ENCODE measurements around the gene RNF144A. TPM values are rescaled to one million over a fixed set of nuclear protein-coding genes. Genes with fewer than 3 reads are reported as not detected.

RNF144A gene
- polyA plus RNA-seq, 1 of the 3 experiments (the other 2 are of a cell fraction): 15.6 TPM

DNA sequence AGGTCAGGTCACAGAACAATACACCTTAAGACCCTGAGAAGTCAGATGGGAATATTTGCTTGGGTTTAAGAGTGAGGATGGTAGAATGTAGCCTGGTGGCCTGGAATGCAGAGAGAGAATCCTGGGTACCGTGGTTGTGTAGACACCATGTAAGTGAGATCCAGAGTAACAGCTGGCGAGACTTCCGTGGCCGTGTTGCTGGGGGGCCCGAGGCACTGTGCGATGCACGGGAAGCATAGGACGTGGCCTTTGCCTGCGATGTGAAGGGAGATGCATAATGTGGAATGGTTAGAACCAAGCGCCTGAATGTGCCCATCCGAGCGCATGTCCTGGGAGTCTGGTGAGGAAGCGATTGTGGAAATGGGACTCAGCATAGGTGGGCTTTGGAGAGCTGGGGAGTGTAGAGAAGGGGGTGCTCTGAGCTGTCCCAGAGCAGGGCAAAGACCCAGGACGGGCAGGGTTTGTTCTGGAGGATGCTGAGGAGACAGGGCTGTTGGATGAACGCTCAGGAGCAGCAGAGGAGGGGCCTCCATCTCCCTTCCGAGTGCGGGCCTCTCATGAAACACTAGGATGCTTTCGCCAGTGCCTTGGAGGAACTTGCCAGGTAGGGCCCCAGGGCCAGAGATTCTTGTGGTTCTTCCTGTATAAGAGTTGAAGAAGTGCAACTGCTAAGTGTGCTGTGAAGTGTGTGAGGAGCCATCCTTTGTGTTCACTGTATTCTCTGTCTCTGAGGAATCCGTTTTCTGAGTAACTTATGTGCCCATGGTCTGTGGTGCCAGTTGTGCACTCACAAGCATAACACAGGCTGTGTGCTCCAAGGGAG, 7.1 kb downstream of the RNF144A start:
- ChIA-PET POLR2A (no interaction called here), CTCF (interaction anchor here (0.8 to 25.9 kb wide), 5 partner anchors 13 to 120 kb away, joined by 3 to 437 read pairs (median 3); no protein-coding TSS in a partner anchor)
- H3K27me3 ChIP-seq (ENCODE audit: insufficient read depth): no peaks in the 10 kb centered on the region
- peaks cover 67% of the 10 kb centered on the region for H4K20me1 ChIP-seq (ENCODE audit: insufficient read depth)
- H3F3A ChIP-seq (replicated peaks; ENCODE audit: insufficient read depth): no peaks in the 10 kb centered on the region
- TF ChIP-seq, protein P1, sequence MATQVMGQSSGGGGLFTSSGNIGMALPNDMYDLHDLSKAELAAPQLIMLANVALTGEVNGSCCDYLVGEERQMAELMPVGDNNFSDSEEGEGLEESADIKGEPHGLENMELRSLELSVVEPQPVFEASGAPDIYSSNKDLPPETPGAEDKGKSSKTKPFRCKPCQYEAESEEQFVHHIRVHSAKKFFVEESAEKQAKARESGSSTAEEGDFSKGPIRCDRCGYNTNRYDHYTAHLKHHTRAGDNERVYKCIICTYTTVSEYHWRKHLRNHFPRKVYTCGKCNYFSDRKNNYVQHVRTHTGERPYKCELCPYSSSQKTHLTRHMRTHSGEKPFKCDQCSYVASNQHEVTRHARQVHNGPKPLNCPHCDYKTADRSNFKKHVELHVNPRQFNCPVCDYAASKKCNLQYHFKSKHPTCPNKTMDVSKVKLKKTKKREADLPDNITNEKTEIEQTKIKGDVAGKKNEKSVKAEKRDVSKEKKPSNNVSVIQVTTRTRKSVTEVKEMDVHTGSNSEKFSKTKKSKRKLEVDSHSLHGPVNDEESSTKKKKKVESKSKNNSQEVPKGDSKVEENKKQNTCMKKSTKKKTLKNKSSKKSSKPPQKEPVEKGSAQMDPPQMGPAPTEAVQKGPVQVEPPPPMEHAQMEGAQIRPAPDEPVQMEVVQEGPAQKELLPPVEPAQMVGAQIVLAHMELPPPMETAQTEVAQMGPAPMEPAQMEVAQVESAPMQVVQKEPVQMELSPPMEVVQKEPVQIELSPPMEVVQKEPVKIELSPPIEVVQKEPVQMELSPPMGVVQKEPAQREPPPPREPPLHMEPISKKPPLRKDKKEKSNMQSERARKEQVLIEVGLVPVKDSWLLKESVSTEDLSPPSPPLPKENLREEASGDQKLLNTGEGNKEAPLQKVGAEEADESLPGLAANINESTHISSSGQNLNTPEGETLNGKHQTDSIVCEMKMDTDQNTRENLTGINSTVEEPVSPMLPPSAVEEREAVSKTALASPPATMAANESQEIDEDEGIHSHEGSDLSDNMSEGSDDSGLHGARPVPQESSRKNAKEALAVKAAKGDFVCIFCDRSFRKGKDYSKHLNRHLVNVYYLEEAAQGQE (IDR thresholded peaks at IDR 0.05; ENCODE audit: low read depth, low read length): no peak
- TF ChIP-seq FOXM1 (IDR thresholded peaks at IDR 0.05; ENCODE audit: low read depth) (no peak), SMC3 (IDR thresholded peaks at IDR 0.05; ENCODE audit: low read depth, low read length) (no peak), POLR2AphosphoS5 (IDR thresholded peaks at IDR 0.05; ENCODE audit: low read depth, low read length) (no peak), RCOR1 (IDR thresholded peaks at IDR 0.05; ENCODE audit: low read length) (no peak), GATA2 (CRISPR knock-in tag; IDR thresholded peaks at IDR 0.05) (no peak), TEAD4 (IDR thresholded peaks at IDR 0.05; ENCODE audit: borderline replicate concordance, insufficient read depth) (no peak), MEF2A (IDR thresholded peaks at IDR 0.05; ENCODE audit: borderline replicate concordance, low read depth) (no peak), RXRA (IDR thresholded peaks at IDR 0.05; ENCODE audit: borderline replicate concordance, low read depth) (no peak), CHD2 (IDR thresholded peaks at IDR 0.05; ENCODE audit: low read length, partially characterized antibody) (no peak), FOXJ3 (CRISPR knock-in tag; IDR thresholded peaks at IDR 0.05) (no peak)
- TF ChIP-seq, protein P2, sequence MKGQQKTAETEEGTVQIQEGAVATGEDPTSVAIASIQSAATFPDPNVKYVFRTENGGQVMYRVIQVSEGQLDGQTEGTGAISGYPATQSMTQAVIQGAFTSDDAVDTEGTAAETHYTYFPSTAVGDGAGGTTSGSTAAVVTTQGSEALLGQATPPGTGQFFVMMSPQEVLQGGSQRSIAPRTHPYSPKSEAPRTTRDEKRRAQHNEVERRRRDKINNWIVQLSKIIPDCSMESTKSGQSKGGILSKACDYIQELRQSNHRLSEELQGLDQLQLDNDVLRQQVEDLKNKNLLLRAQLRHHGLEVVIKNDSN (IDR thresholded peaks at IDR 0.05; ENCODE audit: borderline replicate concordance, low read depth): no peak
- TF ChIP-seq, protein P3, sequence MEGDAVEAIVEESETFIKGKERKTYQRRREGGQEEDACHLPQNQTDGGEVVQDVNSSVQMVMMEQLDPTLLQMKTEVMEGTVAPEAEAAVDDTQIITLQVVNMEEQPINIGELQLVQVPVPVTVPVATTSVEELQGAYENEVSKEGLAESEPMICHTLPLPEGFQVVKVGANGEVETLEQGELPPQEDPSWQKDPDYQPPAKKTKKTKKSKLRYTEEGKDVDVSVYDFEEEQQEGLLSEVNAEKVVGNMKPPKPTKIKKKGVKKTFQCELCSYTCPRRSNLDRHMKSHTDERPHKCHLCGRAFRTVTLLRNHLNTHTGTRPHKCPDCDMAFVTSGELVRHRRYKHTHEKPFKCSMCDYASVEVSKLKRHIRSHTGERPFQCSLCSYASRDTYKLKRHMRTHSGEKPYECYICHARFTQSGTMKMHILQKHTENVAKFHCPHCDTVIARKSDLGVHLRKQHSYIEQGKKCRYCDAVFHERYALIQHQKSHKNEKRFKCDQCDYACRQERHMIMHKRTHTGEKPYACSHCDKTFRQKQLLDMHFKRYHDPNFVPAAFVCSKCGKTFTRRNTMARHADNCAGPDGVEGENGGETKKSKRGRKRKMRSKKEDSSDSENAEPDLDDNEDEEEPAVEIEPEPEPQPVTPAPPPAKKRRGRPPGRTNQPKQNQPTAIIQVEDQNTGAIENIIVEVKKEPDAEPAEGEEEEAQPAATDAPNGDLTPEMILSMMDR (IDR thresholded peaks at IDR 0.05): no peak
- no peak for DNase-seq
- no peak overlapping the region for H3K4me2 ChIP-seq
- H3K9ac ChIP-seq: no peak overlapping the region
- H2AFZ ChIP-seq (ENCODE audit: low read depth): no peak overlapping the region
- H3K27ac ChIP-seq (ENCODE audit: low read depth in 2 of 2, low read length in 1 of 2): peak overlapping the region in 1 of 2 experiments; percentile 31; a peak in 1 of 4 replicates
- peaks cover 0 to 4% of the 10 kb centered on the region in 2 experiments for H3K36me3 ChIP-seq (replicated peaks in 1 of 2; ENCODE audit: control insufficient read depth in 1 of 2, insufficient read depth in 2 of 2, low read length in 1 of 2)
- WGBS (ENCODE audit: low lambda C conversion rate): 95% methylated on average over 19 of the region's 19 CpGs
- H3K4me1 ChIP-seq (ENCODE audit: control insufficient read depth in 1 of 2, insufficient read depth in 2 of 2, low read depth in 1 of 2, low read length in 1 of 2): peaks cover 6 to 88% of the 10 kb centered on the region in 2 experiments; a peak in 3 of 4 replicates
- no peaks in the 10 kb centered on the region for H3K9me2 ChIP-seq
- no peaks in the 10 kb centered on the region for H3K9me3 ChIP-seq
- H3K79me2 ChIP-seq (ENCODE audit: insufficient read depth): peaks cover 80% of the 10 kb centered on the region
- no peak overlapping the region for H3K4me3 ChIP-seq (ENCODE audit: low read depth in 2 of 2, low read length in 1 of 2)
